GM12891 (cell line): ENCODE data around the gene INPP5D.

Experiments used
- POLR2A ChIP-seq: IDR thresholded peaks from 2 replicates; pipeline ENCODE4 v1.6.1; 2011; ENCODE audit warnings: low read depth, low read length, control low read depth
- POLR2AphosphoS5 ChIP-seq: IDR thresholded peaks from 2 replicates; pipeline ENCODE4 v1.6.1; 2011; ENCODE audit warnings: low read depth, low read length, control low read depth
- TAF1 ChIP-seq: IDR thresholded peaks from 2 replicates; pipeline ENCODE4 v1.6.1; 2011; ENCODE audit warnings: low read depth, low read length, control low read depth

GRCh38 chr2:233036162-233036838 is 23.8 kb upstream of the INPP5D start:
- no peak for TF ChIP-seq POLR2AphosphoS5
- no peak for TF ChIP-seq POLR2A
- no peak for TF ChIP-seq TAF1
